Stimulated activated CD4-positive, alpha-beta T cell treated with anti-CD3 and anti-CD28 coated beads, Interleukin-12 subunit alpha, Interleukin-12 subunit beta, amount 100 ng/mL, for 24 hours (primary cell): ENCODE results near the gene FGGY.
"Not testable (repeated sequence)": the region's sequence is repeated elsewhere in the genome, so short reads cannot be mapped to it uniquely, and the experiment has no call there.

Experiments used
- DNase-seq, 2 experiments: peaks; one replicate each; pipeline ENCODE4 v3.0.0-alpha.2; 2020; ENCODE audit warnings: low read depth in 2 of 2

The FGGY gene

GRCh38 chr1:59289570-59289969 lies 7.3 kb upstream of the FGGY start:
- DNase-seq = no peak

- DNase-seq = no peak
Measured at GRCh38 chr1:59290193-59290949, 6.5 kb upstream of the FGGY start.

GRCh38 chr1:59291561-59291960 lies 5.3 kb upstream of the FGGY start:
- DNase-seq = no peak

GRCh38 chr1:59292562-59292961 lies 4.3 kb upstream of the FGGY start:
- no peak for DNase-seq

GRCh38 chr1:59293206-59293605 lies 3.7 kb upstream of the FGGY start:
- no peak for DNase-seq

- no peak for DNase-seq
Measured at GRCh38 chr1:59293849-59294248, 3.0 kb upstream of the FGGY start.

GRCh38 chr1:59294423-59294822 lies 2.5 kb upstream of the FGGY start:
- no peak for DNase-seq

- no peak for DNase-seq
Measured at GRCh38 chr1:59295618-59296017, 1.3 kb upstream of the FGGY start.

GRCh38 chr1:59298026-59298583 lies 1.2 kb downstream of the FGGY start:
- DNase-seq = no peak

- no peak for DNase-seq
Measured at GRCh38 chr1:59298710-59299346, 1.9 kb downstream of the FGGY start.

- not testable (repeated sequence) for DNase-seq
Measured at GRCh38 chr1:59299670-59300069, 2.8 kb downstream of the FGGY start.

- DNase-seq = no peak
Measured at GRCh38 chr1:59302297-59302696, 5.4 kb downstream of the FGGY start.

- DNase-seq = no peak
Measured at GRCh38 chr1:59302871-59303270, 6.0 kb downstream of the FGGY start.

- no peak for DNase-seq
Measured at GRCh38 chr1:59305188-59305587, 8.3 kb downstream of the FGGY start.

- no peak for DNase-seq
Measured at GRCh38 chr1:59307591-59307990, 10.7 kb downstream of the FGGY start.

GRCh38 chr1:59308839-59309238 lies 11.9 kb downstream of the FGGY start:
- no peak for DNase-seq

- no peak for DNase-seq
Measured at GRCh38 chr1:59309392-59309791, 12.5 kb downstream of the FGGY start.

GRCh38 chr1:59309795-59310548 lies 13.1 kb downstream of the FGGY start:
- DNase-seq = no peak

- DNase-seq = no peak
Measured at GRCh38 chr1:59310549-59311250, 13.8 kb downstream of the FGGY start.

GRCh38 chr1:59314776-59315528 lies 18.1 kb downstream of the FGGY start:
- no peak for DNase-seq
